Measurements from ENCODE around the gene ISY1.
A peak's percentile ranks its signal among the peaks of the same experiment; 100 is the strongest.
"Not testable (repeated sequence)": the region's sequence is repeated elsewhere in the genome, so short reads cannot be mapped to it uniquely, and the experiment has no call there.

Gene ISY1

DNA sequence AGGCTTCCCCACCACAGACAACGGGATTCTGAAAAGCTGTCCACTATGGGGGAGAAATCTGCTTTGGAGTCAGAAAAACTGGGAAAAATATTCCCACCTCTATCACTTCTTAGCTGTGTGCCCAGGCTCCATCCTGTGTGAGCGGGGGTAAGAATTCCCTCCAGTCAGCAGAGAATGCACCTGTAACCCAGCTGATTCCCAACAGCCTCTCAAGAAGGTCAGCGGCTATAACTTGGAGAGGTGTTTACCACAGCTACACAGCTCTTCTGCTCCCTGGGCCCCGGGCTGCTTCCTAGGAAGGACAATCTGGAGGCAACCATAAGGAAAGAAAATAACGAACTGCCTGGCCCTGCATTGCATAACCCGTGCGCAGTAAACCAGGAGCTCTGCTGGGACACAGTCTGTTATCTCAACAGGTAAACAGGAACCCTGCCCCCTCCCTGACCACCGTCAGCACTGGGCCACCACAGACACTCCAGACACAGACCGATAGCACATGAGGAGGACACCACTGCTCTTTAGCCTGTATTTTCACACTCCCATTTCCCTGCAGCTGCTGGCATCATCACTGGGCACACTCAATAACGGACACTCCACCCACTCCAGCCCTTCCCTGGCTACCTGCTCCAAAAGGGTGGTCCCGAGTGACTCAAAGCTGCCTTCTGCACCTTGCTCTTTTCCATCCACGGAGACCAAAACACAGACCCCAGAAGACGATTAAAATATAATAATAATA is 41.3 kb downstream of the ISY1 start:
- DNase-seq = no peak

DNA sequence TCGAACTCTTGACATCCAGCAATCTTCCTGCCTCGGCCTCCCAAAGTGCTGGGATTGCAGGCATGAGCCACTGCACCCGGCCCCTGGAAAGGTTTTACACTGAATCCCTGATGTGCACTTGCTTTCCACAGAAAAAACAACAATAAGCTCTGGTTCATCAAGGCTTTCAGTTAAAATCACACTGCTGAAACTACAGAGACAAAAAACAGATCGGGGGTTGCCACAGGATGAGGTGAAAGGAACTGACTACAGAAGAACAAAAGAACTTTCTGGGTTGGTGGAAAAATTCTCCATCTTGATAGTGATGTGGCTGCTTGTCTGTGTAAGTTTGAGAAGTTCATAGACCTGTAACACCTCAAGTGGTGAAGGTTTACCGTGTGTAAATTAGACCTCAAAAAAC is 42.1 kb downstream of the ISY1 start:
- peak; percentile 36 for DNase-seq

DNA sequence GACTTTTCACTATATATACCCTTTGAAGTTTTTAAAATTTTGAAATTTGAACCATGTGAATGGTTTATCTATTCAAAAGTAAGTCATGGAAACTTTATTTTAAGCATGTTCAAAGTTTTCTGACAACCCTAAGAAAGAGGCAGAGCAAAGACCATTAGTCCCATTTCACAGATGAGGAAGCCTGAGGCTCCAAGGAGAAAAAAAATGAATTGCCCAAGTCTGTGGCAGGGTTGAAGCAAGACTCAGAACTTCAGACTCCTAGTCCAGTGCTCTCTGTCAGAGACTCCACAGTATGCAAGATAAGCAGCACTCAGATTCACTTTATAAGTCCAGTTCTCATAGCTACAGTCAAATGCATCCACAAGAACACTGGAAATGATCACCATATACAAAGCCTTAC is 43.7 kb downstream of the ISY1 start:
- no peak for DNase-seq

DNA sequence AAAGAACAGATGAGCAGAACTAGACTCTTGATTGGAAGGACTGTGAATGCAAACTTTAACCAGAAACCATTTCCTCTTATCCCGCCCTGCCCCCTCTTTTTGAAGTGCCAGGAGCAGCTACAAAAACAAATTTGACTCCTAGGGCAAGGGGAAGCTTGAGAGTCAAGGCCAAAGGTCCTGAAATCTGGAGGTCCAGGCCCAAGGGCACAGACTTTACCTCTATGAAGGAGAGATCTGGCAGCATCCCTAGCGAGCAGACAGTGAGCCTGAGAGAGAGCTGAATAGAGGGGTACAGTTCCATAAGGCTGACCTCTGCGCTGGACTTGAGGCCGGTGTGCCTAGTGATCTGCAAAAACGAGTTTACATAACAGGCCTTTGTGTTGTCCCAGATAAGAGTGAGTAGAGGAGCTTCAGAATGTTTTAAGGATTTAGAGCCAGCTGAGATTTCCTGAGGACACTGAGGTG is 44.3 kb downstream of the ISY1 start:
- no peak for DNase-seq

DNA sequence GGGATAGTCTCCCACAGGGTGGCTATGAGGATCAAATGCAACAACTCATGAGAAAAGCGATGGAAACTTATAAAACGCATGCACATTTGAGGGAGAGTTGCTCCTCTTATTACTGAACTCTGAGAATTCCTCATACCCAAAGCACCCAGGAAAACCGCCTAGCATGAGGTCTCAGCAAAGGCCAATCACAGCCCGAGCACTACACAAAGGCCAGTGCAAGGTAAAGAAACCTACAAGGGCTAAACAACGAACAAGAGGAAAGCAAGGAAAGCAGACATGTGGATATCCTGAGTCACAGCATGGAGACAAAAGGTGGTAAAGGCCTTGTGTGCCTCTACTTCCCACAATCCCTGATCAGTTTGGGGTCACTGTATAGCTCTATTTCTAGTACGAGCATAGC is 46.4 kb downstream of the ISY1 start:
- no peak for DNase-seq

DNA sequence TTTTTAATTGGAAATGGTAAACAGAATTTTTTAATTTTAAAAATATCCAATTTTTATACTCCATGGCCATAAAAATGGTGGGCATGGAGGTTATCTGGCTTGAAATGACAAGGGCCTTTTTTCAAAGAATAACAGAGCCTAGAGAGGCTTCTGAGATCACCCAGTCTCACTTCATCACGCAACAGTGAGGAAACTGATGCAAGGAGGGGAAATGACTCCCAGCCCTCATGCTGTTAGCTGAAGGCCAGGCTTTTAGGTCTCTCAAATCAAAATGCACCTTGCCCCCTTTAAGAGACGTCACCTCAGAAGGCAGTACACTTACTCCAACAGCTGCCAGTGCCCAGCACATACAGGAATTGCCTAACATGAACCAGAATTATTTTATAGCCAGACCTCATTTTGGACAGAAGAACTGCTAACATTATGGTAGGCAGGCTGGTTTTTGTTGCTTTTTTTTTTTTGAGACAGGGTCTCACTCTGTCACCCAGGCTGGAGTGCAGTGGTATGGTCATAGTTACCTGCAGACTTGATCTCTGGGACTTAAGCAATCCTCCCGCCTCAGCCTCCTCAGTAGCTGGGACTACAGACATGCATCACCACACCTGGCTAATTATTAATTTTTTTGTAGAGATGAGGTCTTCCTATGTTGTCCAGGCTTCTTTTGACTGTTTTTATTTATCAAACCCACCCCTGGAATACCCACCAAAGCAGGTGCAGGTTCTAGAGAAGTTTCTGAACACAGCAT is 48.4 kb downstream of the ISY1 start:
- DNase-seq = no peak

DNA sequence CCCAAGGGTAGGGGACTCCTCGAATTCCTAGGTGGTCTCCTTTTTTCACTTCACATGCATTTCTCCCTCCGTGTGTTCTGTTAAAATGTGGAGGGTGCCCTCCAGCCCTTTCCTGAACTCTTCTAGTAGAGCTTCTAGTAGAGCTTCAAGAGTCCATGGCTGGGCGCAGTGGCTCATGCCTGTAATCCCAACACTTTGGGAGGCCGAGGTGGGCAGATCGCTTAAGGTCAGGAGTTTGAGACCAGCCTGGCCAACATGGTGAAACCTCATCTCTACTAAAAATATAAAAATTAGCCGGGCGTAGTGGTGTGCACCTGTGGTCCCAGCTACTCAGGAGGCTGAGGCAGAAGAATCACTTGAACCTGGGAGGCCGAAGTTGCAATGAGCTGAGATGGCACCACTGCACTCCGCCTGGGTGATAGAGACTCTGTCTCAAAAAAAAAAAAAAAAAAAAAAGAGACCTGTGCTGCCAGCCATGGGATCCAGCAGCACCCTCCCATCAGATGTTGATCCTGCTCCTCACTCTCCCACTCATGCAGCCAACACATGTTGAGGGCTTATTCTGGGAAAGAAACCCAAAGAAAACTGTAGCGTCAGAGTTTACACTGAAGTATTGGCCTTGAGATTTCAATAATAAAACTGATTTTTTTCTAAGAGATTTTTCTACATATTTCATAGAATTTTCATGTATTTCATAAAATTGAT is 49.6 kb downstream of the ISY1 start:
- not testable (repeated sequence) for DNase-seq

DNA sequence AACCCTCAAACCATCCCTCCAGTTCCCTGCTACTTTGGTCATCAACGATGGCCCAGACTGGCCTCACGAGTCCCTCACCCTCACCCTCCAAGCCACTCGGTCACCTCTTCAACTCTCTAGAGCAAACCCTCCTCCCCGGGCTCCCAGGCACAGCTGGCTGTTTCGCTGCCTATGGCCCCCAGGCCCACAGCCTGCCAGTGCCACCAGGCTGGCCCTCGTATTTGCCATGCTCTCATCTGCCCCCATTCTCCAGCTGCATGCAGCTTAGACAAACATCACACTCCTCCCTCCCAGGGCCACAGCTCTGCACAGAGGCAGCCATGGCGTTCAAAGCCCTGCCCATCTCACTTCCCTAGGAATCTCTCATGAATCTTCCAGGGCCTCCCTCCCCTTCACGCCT is 53.1 kb downstream of the ISY1 start:
- DNase-seq = no peak

DNA sequence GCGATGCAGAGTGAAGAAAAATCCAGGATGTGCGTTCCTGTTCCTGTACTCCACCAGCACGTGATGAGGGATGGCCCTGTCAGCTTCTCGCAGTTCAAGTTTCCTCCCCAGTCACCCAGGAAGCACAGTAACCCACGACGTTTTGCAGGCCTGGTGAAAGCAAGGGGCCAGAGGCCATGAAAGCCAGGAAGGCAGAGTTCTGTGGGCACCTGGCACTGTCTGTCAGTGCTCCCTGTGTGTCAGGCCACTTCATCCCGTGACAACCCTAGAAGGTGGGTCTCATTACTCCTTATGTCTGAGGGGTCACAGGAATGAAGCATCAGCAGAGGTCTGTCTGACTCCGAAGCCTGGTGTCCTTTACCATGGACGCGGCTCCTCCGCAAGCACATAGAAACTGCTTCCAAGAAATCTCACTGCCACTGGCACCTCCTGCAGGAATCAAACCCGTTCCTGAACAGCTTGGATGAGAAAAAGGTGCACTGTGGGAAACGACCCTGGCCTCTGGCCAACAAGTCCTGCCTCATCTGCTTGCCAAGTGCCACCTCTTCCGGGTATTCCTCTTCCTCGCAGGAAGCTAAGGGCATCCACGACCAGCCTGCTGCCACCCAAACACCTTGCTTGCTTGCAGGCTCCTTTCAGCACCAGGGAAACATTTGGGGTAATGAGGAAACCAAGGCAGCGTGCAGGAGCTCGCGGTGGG is 53.8 kb downstream of the ISY1 start:
- DNase-seq = no peak

DNA sequence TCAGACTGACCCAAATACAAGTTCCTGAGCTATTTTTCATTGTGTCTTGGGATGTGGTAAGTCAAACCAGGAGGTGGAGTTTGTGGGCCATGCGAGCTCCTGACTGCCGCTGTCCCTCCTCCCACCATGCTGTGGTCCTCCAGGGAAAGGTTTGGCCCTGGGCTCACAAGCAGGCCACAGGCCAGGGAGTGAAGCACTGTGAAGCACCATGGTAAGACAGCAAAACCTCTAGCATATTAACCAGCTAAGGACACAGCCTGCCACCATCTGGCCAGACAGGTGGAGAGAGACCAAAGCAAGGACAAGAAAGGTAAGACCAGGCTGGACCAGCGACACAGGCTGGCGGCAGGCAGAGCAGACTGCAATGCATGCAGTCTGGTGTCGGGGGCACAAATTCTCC is 54.5 kb downstream of the ISY1 start:
- DNase-seq = no peak

DNA sequence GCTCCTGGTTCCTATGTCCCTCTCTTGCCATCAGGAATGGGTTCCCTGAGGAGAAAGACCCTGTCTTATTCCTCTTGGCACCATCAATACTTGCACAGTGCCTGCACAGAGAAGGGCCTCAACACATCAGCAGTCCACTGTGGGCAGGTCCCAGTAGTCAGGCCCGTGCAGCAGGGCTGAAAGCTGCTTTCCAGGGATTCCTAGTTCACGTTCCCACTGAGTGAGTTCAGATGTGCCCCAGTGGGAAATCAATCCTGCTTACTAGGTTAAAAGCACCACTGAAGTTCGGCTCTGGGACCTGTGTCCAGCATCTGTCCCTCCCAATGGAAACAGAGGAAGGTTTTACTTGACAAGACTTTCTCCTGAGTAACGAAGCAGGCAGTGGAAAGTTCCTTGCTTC is 55.0 kb downstream of the ISY1 start:
- no peak for DNase-seq

DNA sequence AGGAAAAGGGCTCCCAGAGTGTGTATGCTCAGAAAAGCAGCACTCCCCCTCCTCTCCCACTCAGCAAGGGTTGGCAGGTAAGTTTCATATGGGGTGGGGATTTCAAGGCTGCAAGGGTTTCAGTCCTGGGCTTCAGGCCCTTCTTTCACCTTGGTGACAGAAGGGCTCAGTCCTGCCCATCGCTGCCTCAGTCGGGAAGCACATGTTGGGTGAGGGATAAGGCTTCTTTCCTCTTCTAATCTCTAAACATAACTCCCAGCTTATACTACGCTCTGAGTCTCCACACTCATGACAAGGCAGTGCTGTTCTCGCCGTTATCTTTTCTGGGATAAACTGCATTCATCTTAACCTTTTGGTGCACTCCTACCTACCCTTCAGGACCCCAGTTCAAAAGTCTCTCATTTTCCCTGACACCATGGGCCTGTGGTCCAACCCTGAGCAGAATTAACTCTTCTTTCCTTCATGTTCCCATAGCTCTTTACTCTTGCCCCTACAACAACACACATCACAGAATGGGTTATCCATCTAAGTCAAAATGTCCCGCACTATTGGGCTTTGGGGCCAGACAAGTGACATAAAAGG is 56.3 kb downstream of the ISY1 start:
- DNase-seq = no peak

DNA sequence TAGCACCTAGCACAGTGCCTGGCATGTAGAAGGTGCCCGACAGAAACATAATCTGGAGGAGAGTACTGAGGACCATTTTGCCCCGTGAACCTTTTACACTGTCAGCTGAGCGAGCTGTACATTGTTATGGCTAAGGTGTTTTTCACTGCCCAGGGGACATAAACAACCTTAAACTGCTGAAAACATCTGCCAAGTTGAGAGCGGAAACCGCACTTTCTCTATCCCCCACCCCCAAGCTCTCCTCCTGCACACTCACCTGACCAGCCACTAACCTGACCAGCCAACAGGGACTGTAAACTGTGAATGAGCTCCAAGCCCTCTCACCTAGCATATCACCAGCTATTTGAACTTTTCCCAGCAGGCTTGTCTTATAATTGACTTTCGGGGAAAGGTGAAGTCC is 56.8 kb downstream of the ISY1 start:
- no peak for DNase-seq

DNA sequence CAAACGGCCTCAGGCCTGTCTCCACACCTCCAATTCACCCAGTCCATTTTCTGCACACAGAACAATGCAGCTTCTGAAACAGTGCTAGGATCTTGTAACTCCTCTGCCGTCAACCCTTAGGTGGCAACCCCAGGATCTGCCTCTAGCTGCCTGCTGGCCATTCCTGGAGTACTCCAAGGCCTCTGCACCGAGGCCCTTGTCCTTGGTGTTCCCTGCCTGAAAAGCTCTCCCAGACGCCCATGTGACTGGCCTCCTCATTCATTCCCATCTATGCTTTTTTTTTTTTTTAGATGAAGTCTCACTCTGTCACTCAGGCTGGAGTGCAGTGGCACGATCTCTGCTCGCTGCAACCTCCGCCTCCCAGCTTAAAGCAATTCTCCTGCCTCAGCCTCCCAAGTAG is 57.6 kb downstream of the ISY1 start:
- no peak for DNase-seq

DNA sequence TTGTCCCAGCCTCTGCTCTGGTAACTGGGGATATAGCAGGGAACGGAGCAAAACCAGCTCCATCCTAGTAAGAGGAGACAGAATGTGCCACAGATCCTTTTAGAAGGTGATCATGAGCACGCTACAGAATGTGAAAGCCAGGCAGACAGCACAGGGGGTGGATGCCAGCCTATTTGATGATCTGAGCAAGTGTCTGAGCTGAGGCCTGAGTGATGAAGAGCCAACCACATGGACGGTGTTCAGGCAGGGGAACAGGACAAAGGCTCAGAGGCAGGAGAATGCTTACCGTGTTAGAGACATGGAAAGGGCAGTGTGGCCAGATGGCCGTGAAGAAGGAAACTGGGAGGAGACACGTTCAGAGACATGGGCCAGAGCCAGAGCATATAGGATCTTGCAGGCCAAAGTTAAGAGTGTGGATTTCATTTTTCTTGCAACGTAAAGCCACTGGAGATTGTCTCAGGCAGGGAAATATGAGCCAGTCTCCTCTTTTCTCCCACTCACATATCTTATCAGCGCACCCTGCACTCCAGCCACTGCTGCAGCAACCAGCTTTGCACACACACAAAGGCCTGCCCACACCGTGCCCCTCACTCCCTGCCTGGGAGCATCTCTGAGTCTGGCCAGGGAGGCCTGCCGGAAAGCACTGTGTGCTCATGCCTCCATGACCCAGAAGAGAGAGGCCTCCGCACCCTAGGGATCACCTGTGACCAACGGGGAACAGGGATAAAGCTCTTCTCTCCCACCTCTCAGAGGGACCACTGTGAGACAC is 59.3 kb downstream of the ISY1 start:
- DNase-seq = no peak

DNA sequence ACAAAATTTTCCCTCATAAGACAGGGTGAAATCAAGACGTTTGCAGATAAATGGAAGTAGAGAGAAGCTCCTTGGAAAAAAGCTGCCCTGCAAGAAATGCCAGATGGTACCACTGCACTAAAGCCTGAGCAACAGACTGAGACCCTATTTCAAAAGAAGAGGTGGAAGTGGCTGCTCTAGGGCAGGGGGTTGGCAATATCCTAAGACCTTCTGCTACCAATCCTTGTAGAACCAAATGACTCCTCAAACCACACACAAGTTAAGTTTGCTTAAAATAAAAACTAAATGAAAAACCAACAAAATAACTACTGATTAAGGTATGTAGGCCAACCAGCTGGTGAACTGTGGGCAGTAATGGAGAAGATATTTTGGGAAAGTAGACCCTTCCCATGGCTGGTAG is 60.6 kb downstream of the ISY1 start:
- DNase-seq = no peak

DNA sequence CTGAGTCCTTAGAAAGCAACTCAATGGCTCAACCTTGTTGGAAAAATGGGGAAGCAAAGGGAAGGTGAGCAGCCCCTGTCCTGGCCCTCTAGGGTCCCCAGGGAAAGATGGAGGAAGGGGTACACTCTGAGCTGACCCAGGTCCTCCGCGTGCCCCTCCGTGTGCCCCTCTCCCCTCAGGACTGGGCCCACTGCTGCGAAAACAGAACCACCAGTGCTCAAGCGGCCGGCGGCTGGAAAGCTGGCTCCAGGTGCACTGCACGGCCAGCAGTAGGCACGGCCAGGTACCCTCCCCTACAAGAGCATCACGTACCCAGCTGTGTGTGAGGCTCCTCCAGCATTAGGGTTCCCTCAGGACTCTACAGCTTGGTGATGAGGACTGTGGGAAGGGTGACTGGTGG is 65.6 kb downstream of the ISY1 start:
- no peak for DNase-seq

DNA sequence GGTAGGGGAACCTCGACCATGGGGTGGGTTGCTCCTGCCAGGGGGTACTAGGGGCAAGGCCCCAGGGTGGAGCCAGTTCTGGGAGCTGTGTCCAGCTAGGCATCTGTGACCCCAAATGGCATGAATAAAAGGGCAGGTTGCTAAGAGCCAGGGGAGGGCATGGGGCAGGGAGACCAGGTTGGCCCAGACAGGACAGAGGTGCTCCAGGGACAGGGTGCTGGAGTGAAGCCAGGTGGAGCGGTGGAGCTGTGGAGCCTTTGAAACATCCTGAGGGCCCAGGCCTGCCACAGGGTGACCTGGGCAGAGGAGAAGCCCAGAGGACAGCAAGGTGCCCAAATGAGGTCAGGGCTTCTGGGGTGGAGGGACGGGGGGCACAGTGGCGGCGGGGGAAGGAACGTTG is 72.6 kb downstream of the ISY1 start:
- not testable (repeated sequence) for DNase-seq

DNA sequence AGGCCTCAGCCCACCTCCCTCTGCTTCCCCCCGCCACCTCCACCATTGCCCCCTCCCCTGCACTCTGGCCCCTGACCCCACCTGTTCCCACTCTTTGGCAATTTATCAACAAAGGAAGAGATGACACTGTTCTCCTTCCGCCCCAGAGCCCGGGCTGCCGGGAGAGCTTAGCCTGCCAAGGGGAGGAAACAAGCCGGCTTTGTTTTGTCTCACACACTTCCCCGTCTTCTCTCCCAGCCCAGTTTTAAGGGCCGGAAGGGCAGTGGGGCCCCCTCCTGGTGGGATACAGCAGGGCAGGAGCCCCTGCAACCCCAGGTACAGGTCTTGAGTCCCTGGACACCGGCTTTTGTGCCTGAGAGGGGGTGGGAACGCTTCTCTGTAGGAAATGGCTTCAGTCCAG is 73.0 kb downstream of the ISY1 start:
- DNase-seq = peak; percentile 16

DNA sequence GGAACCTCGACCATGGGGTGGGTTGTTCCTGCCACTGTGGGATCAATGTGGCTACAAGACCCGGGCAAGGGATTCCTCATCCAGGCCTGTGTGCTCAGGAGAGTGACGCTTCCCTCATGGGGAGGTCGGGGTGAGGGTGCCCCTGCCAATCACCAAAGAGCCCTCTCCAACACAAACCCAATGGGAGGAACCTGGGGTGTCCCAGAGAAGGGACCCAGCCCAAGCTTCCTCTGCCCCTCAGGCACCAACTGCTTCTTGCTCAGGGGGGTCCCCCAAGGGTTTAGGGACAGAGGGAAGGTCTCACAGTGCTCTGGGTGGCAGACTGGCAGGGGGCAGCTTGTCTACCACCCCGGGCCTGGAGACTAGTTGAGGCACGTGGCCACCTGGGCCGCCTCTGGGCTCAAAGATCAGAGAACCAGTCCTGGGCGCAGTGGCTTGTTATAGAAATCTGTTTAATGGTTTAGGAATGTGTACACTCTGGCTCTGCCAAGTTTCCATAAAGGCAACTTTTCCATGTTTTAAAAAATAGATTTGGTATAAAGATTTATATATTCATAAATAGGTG is 73.6 kb downstream of the ISY1 start:
- DNase-seq = no peak

DNA sequence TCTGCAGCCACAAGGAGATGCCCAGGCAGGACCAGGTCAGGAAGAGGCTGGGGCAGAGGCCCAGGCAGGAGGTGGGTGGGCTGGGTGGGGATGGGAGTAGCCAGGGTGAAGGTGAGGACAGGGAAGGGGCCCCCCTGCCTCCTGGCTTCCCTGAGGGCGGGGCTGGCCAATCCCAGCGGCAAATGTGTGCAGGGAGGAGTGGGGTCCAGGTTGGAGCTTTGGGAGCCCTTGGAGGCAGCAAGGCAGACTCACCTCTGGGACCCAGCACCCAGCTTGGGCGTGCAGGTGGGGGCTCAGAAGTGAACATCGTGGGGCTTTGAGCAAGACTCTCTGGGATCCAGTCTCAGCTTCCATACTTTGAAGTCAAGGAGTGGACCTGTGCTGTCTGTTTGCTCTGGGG is 75.0 kb downstream of the ISY1 start:
- DNase-seq = no peak

Measured in CD4-positive, alpha-beta T cell treated with Interferon gamma for 1 hour (primary cell).